IgD-negative memory B cell (primary cell): ENCODE data around the gene AMHR2. TPM values are rescaled to one million over a fixed set of nuclear protein-coding genes. Genes with fewer than 3 reads are reported as not detected.
A peak's percentile ranks its signal among the peaks of the same experiment; 100 is the strongest.
"Not testable (repeated sequence)": the region's sequence is repeated elsewhere in the genome, so short reads cannot be mapped to it uniquely, and the experiment has no call there.

Source experiments
- H3K27ac Mint-ChIP-seq, 3 donors: one replicate each; pipeline ENCODE4 v1.8.0; 2020 to 2022; ENCODE audit warnings: mild to moderate bottlenecking in 3 of 3, mixed read lengths in 3 of 3, moderate library complexity in 1 of 3
- H3K27me3 Mint-ChIP-seq: one replicate; pipeline ENCODE4 v1.8.0; 2021; ENCODE audit warnings: mixed read lengths
- H3K36me3 Mint-ChIP-seq: one replicate; pipeline ENCODE4 v1.8.0; 2020; ENCODE audit warnings: mild to moderate bottlenecking, mixed read lengths
- H3K4me1 Mint-ChIP-seq, 3 donors: one replicate each; pipeline ENCODE4 v1.8.0; 2020 to 2022; ENCODE audit warnings: mixed read lengths in 3 of 3, mild to moderate bottlenecking in 1 of 3
- H3K4me3 Mint-ChIP-seq, 4 donors: one replicate each; pipeline ENCODE4 v1.8.0; 2020 to 2022; ENCODE audit warnings: mild to moderate bottlenecking in 4 of 4, mixed read lengths in 4 of 4, moderate library complexity in 3 of 4
- H3K9me3 Mint-ChIP-seq, 3 donors: one replicate each; pipeline ENCODE4 v1.8.0; 2020 to 2021; ENCODE audit warnings: mixed read lengths in 3 of 3, mild to moderate bottlenecking in 1 of 3
- polyA plus RNA-seq: library from polyadenylated mRNA; unstranded; fragments of 300-500 nt; fragmentation: Illumina TruSeq; gene quantifications from one replicate; pipeline ENCODE4 v1.2.3, GENCODE V29; 2021

Gene AMHR2
- polyA plus RNA-seq, 1 donor from 2014 or later, result not detected

DNA sequence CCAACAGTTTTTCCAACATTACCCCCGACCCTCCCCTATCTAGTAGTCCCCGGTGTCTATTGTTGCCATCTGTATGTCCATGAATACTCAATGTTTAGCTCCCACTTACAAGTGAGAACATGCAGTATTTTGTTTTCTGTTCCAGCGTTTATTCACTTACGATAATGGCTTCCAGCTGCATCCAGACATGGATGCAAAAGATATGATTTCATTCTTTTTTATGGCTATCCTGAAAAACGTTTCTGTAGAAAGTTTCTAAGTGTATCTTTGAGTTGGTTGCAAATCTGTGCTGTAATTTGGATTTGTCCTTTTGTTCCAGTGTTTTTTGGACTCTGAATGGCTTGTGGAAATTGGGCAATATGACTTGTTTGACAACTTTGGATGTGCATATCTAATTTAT is 31.9 kb upstream of the AMHR2 start:
- peaks cover 33% of the 10 kb centered on the region in 3 donors for H3K4me1 Mint-ChIP-seq
- H3K27me3 Mint-ChIP-seq, result no peaks in the 10 kb centered on the region
- no peaks in the 10 kb centered on the region for H3K9me3 Mint-ChIP-seq
- peaks cover 7% of the 10 kb centered on the region for H3K36me3 Mint-ChIP-seq
- no peak overlapping the region for H3K27ac Mint-ChIP-seq
- H3K4me3 Mint-ChIP-seq, result peak overlapping the region in 3 of 4 donors; percentile 21 to 30 (median 28)

DNA sequence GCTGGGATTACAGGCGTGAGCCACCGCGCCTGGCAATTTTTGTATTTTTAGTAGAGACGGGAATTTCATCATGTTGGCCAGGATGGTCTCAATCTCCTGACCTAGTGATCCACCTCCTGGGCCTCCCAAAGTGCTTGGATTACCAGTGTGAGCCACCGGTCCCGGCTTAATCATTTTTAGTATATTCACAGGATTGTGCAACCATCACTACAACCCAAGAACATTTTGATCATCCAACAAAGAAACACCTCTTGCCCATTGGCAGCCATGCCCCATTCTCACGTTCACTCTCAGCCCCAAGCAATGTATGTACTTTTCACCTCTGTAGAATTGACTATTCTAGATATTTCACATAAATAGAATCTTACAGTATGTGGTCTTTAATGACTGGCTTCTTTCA is 23.8 kb upstream of the AMHR2 start:
- no peak overlapping the region for H3K27ac Mint-ChIP-seq

GRCh38 chr12:53402351-53402750 is 21.3 kb upstream of the AMHR2 start:
- H3K4me3 Mint-ChIP-seq, H3K27me3 Mint-ChIP-seq, H3K27ac Mint-ChIP-seq, H3K36me3 Mint-ChIP-seq, H3K9me3 Mint-ChIP-seq: not testable (repeated sequence)
- H3K4me1 Mint-ChIP-seq, result peaks cover 4 to 11% (median 7%) of the 10 kb centered on the region in 3 donors

More for the DNA sequence above, 23.8 kb upstream of the AMHR2 start:
- Mint-ChIP-seq H3K9me3 (no peaks in the 10 kb centered on the region), H3K36me3 (peaks cover 4% of the 10 kb centered on the region), H3K4me1 (peaks cover 5 to 11% (median 10%) of the 10 kb centered on the region in 3 donors), H3K27me3 (no peaks in the 10 kb centered on the region), H3K4me3 (no peak overlapping the region)

GRCh38 chr12:53402871-53403270 is 20.8 kb upstream of the AMHR2 start:
- Mint-ChIP-seq H3K4me1 (peaks cover 2 to 8% (median 5%) of the 10 kb centered on the region in 3 donors), H3K36me3 (peaks cover 4% of the 10 kb centered on the region), H3K27me3 (no peaks in the 10 kb centered on the region), H3K4me3 (no peak overlapping the region), H3K9me3 (no peaks in the 10 kb centered on the region), H3K27ac (peak overlapping the region in 1 of 3 donors; percentile 46)

- H3K36me3 Mint-ChIP-seq, result peaks cover 9% of the 10 kb centered on the region
- H3K27me3 Mint-ChIP-seq, result no peaks in the 10 kb centered on the region
- no peak overlapping the region for H3K4me3 Mint-ChIP-seq
- no peak overlapping the region for H3K27ac Mint-ChIP-seq
- H3K4me1 Mint-ChIP-seq, result peaks cover 10 to 16% (median 11%) of the 10 kb centered on the region in 3 donors
- no peaks in the 10 kb centered on the region for H3K9me3 Mint-ChIP-seq
Measured at GRCh38 chr12:53410951-53411350, 12.7 kb upstream of the AMHR2 start.

GRCh38 chr12:53413485-53414204 is 10.0 kb upstream of the AMHR2 start:
- Mint-ChIP-seq H3K36me3 (peaks cover 9% of the 10 kb centered on the region), H3K9me3 (no peaks in the 10 kb centered on the region), H3K4me1 (peaks cover 20 to 28% (median 22%) of the 10 kb centered on the region in 3 donors), H3K27ac (peak overlapping the region in 1 of 3 donors; percentile 24), H3K4me3 (no peak overlapping the region), H3K27me3 (no peaks in the 10 kb centered on the region)

- Mint-ChIP-seq H3K36me3 (peaks cover 6% of the 10 kb centered on the region), H3K27me3 (no peaks in the 10 kb centered on the region), H3K4me1 (peaks cover 24 to 37% (median 31%) of the 10 kb centered on the region in 3 donors), H3K9me3 (no peaks in the 10 kb centered on the region), H3K27ac (no peak overlapping the region), H3K4me3 (no peak overlapping the region)
Measured at GRCh38 chr12:53414756-53415417, 8.8 kb upstream of the AMHR2 start.

GRCh38 chr12:53415752-53416389 is 7.8 kb upstream of the AMHR2 start:
- Mint-ChIP-seq H3K4me1 (peaks cover 24 to 37% (median 32%) of the 10 kb centered on the region in 3 donors), H3K27ac (peak overlapping the region; percentile 41 to 65 (median 50))
- H3K4me3 Mint-ChIP-seq, H3K27me3 Mint-ChIP-seq, H3K9me3 Mint-ChIP-seq, H3K36me3 Mint-ChIP-seq: not testable (repeated sequence)

DNA sequence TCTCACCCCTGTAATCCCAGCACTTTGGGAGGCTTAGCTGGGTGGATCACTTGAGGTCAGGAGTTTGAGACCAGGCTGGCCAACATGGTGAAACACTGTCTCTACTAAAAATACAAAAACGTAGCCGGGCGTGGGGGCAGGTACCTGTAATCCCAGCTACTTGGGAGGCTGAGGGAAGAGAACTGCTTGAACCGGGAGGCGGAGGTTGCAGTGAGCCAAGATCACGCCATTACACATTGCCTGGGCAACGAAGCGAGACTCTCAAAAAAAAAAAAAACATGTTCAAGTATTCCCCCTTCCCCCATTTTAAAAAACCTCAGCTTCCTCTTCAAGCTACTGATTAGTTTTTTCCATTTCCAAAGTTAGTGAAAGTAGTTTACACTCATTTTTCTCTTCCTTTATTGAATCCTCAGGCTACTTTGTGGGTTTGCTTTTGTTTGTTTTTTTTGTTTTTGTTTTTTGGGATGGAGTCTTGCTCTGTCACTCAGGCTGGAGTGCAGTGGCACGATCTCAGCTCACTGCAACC is 6.3 kb upstream of the AMHR2 start:
- Mint-ChIP-seq H3K4me3 (peak overlapping the region in 2 of 4 donors; percentile 74 to 78), H3K4me1 (peaks cover 29 to 36% (median 32%) of the 10 kb centered on the region in 3 donors), H3K27ac (peak overlapping the region in 2 of 3 donors; percentile 79 to 84)
- H3K36me3 Mint-ChIP-seq, H3K27me3 Mint-ChIP-seq, H3K9me3 Mint-ChIP-seq: not testable (repeated sequence)

- H3K27me3 Mint-ChIP-seq, result no peaks in the 10 kb centered on the region
- no peaks in the 10 kb centered on the region for H3K9me3 Mint-ChIP-seq
- no peaks in the 10 kb centered on the region for H3K36me3 Mint-ChIP-seq
- H3K27ac Mint-ChIP-seq, result peak overlapping the region in 2 of 3 donors; percentile 31 to 84
- H3K4me3 Mint-ChIP-seq, result peak overlapping the region in 1 of 4 donors; percentile 45
- peaks cover 22 to 28% (median 28%) of the 10 kb centered on the region in 3 donors for H3K4me1 Mint-ChIP-seq
Measured at GRCh38 chr12:53418221-53418620, 5.4 kb upstream of the AMHR2 start.

DNA sequence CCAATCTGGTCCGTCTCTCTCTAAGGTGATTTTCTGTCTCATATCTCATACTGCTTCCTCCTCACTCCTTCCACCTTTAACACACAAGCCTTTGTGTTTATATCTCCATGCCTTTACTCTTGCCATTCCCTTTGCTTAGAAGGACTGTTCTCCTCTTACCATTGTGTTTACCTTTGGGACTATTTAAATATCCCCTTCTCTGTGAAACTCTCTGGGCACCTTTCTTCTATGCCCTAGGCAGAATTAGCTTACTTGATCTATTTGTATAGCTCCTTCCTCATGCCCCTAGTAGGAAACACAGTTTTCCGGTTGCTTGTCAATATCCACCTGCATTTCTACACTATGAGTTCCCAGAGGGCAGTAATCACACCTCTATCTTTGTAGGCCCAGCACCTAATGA is 3.9 kb upstream of the AMHR2 start:
- peak overlapping the region in 1 of 4 donors; percentile 75 for H3K4me3 Mint-ChIP-seq
- H3K36me3 Mint-ChIP-seq, result no peaks in the 10 kb centered on the region
- H3K4me1 Mint-ChIP-seq, result peaks cover 20 to 28% (median 26%) of the 10 kb centered on the region in 3 donors
- no peaks in the 10 kb centered on the region for H3K27me3 Mint-ChIP-seq
- peak overlapping the region in 1 of 3 donors; percentile 42 for H3K27ac Mint-ChIP-seq
- H3K9me3 Mint-ChIP-seq, result no peaks in the 10 kb centered on the region

DNA sequence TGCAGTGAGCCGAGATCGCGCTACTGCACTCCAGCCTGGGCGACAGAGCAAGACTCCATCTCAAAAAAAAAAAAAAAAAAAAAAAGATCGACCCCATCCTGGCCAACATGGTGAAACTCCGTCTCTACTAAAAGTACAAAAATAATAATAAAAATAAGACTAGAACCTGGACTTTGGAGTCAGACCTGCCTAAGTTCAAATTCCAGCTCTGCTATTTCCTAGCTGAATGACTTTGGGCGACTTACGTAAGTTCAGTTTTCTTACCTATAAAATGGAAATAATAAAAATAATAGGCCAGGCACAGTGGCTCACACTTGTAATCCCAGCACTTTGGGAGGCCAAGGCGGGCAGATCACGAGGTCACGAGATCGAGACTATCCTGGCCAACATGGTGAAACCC is 1.4 kb upstream of the AMHR2 start:
- not testable (repeated sequence) for H3K9me3 Mint-ChIP-seq, H3K36me3 Mint-ChIP-seq, H3K27me3 Mint-ChIP-seq, H3K27ac Mint-ChIP-seq, H3K4me3 Mint-ChIP-seq
- peaks cover 16 to 22% (median 20%) of the 10 kb centered on the region in 3 donors for H3K4me1 Mint-ChIP-seq

- peaks cover 1% of the 10 kb centered on the region for H3K36me3 Mint-ChIP-seq
- H3K9me3 Mint-ChIP-seq, result no peaks in the 10 kb centered on the region
- H3K4me1 Mint-ChIP-seq, result peaks cover 4 to 6% (median 4%) of the 10 kb centered on the region in 3 donors
- no peak overlapping the region for H3K4me3 Mint-ChIP-seq
- H3K27ac Mint-ChIP-seq, result no peak overlapping the region
- H3K27me3 Mint-ChIP-seq, result no peaks in the 10 kb centered on the region
Measured at GRCh38 chr12:53424626-53425514, 1.2 kb downstream of the AMHR2 start.

- peaks cover 4 to 5% (median 4%) of the 10 kb centered on the region in 3 donors for H3K4me1 Mint-ChIP-seq
- H3K36me3 Mint-ChIP-seq, result peaks cover 3% of the 10 kb centered on the region
- no peak overlapping the region for H3K27ac Mint-ChIP-seq
- no peaks in the 10 kb centered on the region for H3K9me3 Mint-ChIP-seq
- H3K4me3 Mint-ChIP-seq, result no peak overlapping the region
- H3K27me3 Mint-ChIP-seq, result no peaks in the 10 kb centered on the region
Measured at GRCh38 chr12:53425515-53426150, 2.0 kb downstream of the AMHR2 start.
